K562 (cell line): Measurements from ENCODE around the gene TTLL11.

Source experiments
- CSDE1 ChIP-seq, 2 experiments: fragments of 450-650 bp; IDR thresholded peaks; 2 replicates each; pipeline ENCODE4 v1.6.1; 2016; ENCODE audit warnings: mild to moderate bottlenecking in 1 of 2
- ETV6 ChIP-seq, 3 experiments: fragments of 150-350 bp in 1 of 3; sonication (generic) in 1 of 3; formaldehyde crosslinking in 1 of 3; IDR thresholded peaks; 2 replicates each; pipeline versions ENCODE4 v1.6.1 to v1.8.0; 2014 to 2022; ENCODE audit warnings: borderline replicate concordance in 2 of 3, low read depth in 2 of 3, antibody characterized with exemption in 1 of 3, low read length in 1 of 3, mild to moderate bottlenecking in 1 of 3, missing genetic modification reagents in 1 of 3
- EZH2 ChIP-seq: IDR thresholded peaks from 2 replicates; pipeline ENCODE4 v1.6.1; 2012; ENCODE audit warnings: low read depth, mild to moderate bottlenecking, inconsistent platforms, low read length, borderline replicate concordance
- FOXK2 ChIP-seq, 2 experiments: fragments of 450-650 bp; IDR thresholded peaks in 1 of 2; conservative IDR thresholded peaks in 1 of 2; 2 replicates each; pipeline ENCODE4 v1.6.1; 2016; ENCODE audit warnings: low read depth in 2 of 2, mild to moderate bottlenecking in 1 of 2
- GABPA ChIP-seq: fragments of 200-800 bp; sonication (Bioruptor generic); conservative IDR thresholded peaks from 2 replicates; pipeline ENCODE4 v1.6.1; 2016; ENCODE audit warnings: low read depth, missing genetic modification characterization, missing compliant biosample characterization
- HNRNPUL1 ChIP-seq: fragments of 200-400 bp; formaldehyde crosslinking; IDR thresholded peaks from 2 replicates; pipeline ENCODE4 v1.6.1; 2017; ENCODE audit warnings: low read length
- MAFK ChIP-seq: IDR thresholded peaks from 2 replicates; pipeline ENCODE4 v1.6.1; 2011; ENCODE audit warnings: low read length, improper control_type of control experiment
- NCOA2 ChIP-seq, 2 experiments: fragments of 450-650 bp; IDR thresholded peaks; 2 replicates each; pipeline ENCODE4 v1.6.1; 2018; ENCODE audit warnings: mild to moderate bottlenecking in 2 of 2, moderate library complexity in 1 of 2; ENCODE audit not compliant: partially characterized antibody in 2 of 2
- NFYB ChIP-seq: IDR thresholded peaks from 2 replicates; pipeline ENCODE4 v1.6.1; 2011; ENCODE audit warnings: mild to moderate bottlenecking, moderate library complexity; ENCODE audit not compliant: insufficient read length; ENCODE audit errors: extremely low read depth
- NR4A1 ChIP-seq, 2 experiments: fragments of 250-450 bp in 1 of 2; fragments of 450-650 bp in 1 of 2; sonication (Bioruptor Pico) in 1 of 2; IDR thresholded peaks; 2 replicates each; pipeline versions ENCODE4 v1.4.0 to v1.6.1; 2016 to 2020; ENCODE audit warnings: mild to moderate bottlenecking in 2 of 2, missing compliant biosample characterization in 1 of 2, missing genetic modification characterization in 1 of 2, moderate library complexity in 1 of 2
- TAF1 ChIP-seq: IDR thresholded peaks from 2 replicates; pipeline ENCODE4 v1.6.1; 2011; ENCODE audit warnings: mild to moderate bottlenecking, low read length, moderate library complexity; ENCODE audit not compliant: insufficient read depth, control insufficient read depth, severe bottlenecking; ENCODE audit errors: extremely low read depth
- TAF7 ChIP-seq: fragments of 450-650 bp; IDR thresholded peaks from 2 replicates; pipeline ENCODE4 v1.6.1; 2016; ENCODE audit warnings: missing genetic modification characterization, missing compliant biosample characterization
- TF ChIP-seq, protein P1 (sequence below), 2 experiments: IDR thresholded peaks; 2 replicates each; pipeline ENCODE4 v1.6.1; 2012; ENCODE audit warnings: improper control_type of control experiment in 2 of 2, low read depth in 2 of 2, low read length in 2 of 2, borderline replicate concordance in 1 of 2
- TF ChIP-seq, protein P2 (sequence below), 3 experiments: IDR thresholded peaks in 2 of 3; conservative IDR thresholded peaks in 1 of 3; 2 replicates each; pipeline ENCODE4 v1.5.1; 2011 to 2012; ENCODE audit warnings: low read length in 3 of 3, mild to moderate bottlenecking in 3 of 3, control low read depth in 2 of 3, improper control_type of control experiment in 1 of 3, inconsistent platforms in 1 of 3, low read depth in 1 of 3, mixed read lengths in 1 of 3, moderate library complexity in 1 of 3; ENCODE audit not compliant: insufficient read depth in 2 of 3

DNA sequence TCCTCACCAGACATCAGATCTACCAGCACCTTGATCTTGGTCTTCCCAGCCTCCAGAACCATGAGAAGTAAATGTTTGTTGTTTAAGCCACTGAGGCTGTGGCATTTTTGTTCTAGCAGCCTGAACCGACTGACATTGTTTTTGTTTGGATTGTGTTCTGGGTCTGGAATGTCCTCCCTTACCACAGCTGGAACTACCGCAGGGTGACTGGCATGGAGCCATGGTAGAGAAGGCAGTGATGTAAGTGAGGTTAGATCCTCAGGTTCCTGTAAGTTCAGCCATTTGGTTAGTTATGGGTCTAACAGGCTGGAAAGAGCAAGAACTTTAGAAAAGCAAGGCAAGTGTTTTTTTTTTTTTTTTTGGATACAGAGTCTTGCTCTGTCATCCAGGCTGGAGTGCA lies 232.4 kb downstream of the TTLL11 start:
- TF ChIP-seq TAF1 (no peak), NR4A1 (CRISPR knock-in tag; IDR thresholded peaks at IDR 0.05) (no peak), NR4A1 (tag; IDR thresholded peaks at IDR 0.05) (no peak), NFYB (no peak), FOXK2 (conservative IDR thresholded peaks at IDR 0.05 in 1 of 2, IDR thresholded peaks at IDR 0.05 in 1 of 2; ENCODE audit: low read depth in 2 of 2) (no peak), ETV6 (IDR thresholded peaks at IDR 0.05; ENCODE audit: borderline replicate concordance in 1 of 2, low read depth in 2 of 2, low read length in 1 of 2) (no peak), ETV6 (CRISPR knock-in tag; IDR thresholded peaks at IDR 0.05; ENCODE audit: borderline replicate concordance) (no peak), MAFK (no peak), HNRNPUL1 (no peak), NCOA2 (IDR thresholded peaks at IDR 0.05; ENCODE audit: partially characterized antibody in 2 of 2) (no peak), GABPA (tag) (no peak), TAF7 (tag) (no peak), CSDE1 (IDR thresholded peaks at IDR 0.05) (no peak), EZH2 (no peak)
- TF ChIP-seq, protein P1, sequence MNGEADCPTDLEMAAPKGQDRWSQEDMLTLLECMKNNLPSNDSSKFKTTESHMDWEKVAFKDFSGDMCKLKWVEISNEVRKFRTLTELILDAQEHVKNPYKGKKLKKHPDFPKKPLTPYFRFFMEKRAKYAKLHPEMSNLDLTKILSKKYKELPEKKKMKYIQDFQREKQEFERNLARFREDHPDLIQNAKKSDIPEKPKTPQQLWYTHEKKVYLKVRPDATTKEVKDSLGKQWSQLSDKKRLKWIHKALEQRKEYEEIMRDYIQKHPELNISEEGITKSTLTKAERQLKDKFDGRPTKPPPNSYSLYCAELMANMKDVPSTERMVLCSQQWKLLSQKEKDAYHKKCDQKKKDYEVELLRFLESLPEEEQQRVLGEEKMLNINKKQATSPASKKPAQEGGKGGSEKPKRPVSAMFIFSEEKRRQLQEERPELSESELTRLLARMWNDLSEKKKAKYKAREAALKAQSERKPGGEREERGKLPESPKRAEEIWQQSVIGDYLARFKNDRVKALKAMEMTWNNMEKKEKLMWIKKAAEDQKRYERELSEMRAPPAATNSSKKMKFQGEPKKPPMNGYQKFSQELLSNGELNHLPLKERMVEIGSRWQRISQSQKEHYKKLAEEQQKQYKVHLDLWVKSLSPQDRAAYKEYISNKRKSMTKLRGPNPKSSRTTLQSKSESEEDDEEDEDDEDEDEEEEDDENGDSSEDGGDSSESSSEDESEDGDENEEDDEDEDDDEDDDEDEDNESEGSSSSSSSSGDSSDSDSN (IDR thresholded peaks at IDR 0.05; ENCODE audit: borderline replicate concordance in 1 of 2, low read depth in 2 of 2, low read length in 2 of 2) = no peak
- TF ChIP-seq, protein P2, sequence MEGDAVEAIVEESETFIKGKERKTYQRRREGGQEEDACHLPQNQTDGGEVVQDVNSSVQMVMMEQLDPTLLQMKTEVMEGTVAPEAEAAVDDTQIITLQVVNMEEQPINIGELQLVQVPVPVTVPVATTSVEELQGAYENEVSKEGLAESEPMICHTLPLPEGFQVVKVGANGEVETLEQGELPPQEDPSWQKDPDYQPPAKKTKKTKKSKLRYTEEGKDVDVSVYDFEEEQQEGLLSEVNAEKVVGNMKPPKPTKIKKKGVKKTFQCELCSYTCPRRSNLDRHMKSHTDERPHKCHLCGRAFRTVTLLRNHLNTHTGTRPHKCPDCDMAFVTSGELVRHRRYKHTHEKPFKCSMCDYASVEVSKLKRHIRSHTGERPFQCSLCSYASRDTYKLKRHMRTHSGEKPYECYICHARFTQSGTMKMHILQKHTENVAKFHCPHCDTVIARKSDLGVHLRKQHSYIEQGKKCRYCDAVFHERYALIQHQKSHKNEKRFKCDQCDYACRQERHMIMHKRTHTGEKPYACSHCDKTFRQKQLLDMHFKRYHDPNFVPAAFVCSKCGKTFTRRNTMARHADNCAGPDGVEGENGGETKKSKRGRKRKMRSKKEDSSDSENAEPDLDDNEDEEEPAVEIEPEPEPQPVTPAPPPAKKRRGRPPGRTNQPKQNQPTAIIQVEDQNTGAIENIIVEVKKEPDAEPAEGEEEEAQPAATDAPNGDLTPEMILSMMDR (IDR thresholded peaks at IDR 0.05 in 2 of 3, conservative IDR thresholded peaks at IDR 0.05 in 1 of 3; ENCODE audit: insufficient read depth in 2 of 3, low read depth in 1 of 3, low read length in 3 of 3) = no peak
